ENCODE data around the gene C3orf33. TPM values are rescaled to one million over a fixed set of nuclear protein-coding genes. Genes with fewer than 3 reads are reported as not detected.
A peak's percentile ranks its signal among the peaks of the same experiment; 100 is the strongest.
"Not testable (repeated sequence)": the region's sequence is repeated elsewhere in the genome, so short reads cannot be mapped to it uniquely, and the experiment has no call there.

The C3orf33 gene, protein sequence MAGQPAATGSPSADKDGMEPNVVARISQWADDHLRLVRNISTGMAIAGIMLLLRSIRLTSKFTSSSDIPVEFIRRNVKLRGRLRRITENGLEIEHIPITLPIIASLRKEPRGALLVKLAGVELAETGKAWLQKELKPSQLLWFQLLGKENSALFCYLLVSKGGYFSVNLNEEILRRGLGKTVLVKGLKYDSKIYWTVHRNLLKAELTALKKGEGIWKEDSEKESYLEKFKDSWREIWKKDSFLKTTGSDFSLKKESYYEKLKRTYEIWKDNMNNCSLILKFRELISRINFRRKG
- 1 to 10 TPM; 2.9 to 3.2 TPM for total RNA-seq
- long read RNA-seq, transcript C3orf33-201 (5 exons, 1,884 nt) = major isoform, 5 of 7 reads
- long read RNA-seq, partial matches to known transcripts = 0 of 7 reads
- long read RNA-seq, other reads (novel, unspliced or antisense) = 2 of 7 reads

- intact Hi-C loops (cut with DNase I, micrococcal nuclease) = no loop called here
- DNase-seq (peak; percentile 45 to 79), ATAC-seq (peak; percentile 96)
Observed at GRCh38 chr3:155805802-155806618, at the start of gene C3orf33. Gene C3orf33 (minus strand): TSS chr3:155806278. CDS start chr3:155806252, 26 bp downstream.

DNA sequence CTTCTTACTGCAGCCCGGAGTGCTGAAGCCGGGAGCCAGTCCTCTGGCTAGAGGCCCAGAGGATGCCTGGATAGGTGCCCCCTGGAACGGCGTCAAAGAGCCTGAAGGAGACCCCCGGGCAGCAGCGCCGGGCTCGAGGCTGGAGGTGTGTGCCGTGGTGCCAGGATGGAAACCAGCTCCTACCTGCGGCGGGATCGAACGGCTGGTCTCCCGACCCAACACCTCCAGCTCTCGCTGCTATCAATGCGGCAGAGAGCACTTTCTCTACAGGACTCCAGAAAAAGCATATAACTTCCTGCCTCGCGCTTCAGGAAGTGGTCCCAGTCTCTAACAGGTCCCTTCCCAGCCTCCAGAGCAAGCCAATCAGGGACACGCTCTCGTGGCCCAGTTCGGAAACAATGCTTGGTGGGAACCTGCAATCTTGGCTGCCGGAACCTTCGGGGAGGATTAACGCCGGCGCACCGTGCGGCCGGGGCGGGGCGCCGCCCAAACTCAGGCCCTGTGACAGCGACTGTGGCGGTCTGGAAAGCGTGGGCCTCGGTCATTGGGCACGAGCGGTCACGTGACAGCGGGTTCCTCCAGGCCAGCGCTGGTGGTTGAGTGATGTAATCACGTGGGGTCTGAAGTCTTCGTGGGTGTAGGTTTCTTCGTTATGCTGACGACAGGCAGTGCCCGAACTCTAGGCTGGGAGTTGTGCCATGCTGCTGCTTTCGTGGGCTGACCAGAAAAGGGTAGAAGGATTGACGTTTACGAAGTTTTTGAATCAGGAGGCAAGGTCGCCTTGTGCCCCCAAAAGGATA lies 48.3 kb upstream of the C3orf33 start, which contains the start of gene SLC33A1:
TSS of gene SLC33A1 (minus strand) at position 287 of the 800 bp plus-strand sequence. CDS start 430 bp downstream, outside the sequence.
- intact Hi-C loops (cut with DNase I, micrococcal nuclease) = no loop called here
- peak; percentile 99 for DNase-seq
- ATAC-seq = peak; percentile 92

- DNase-seq (peak; percentile 14 to 34), ATAC-seq (peak; percentile 7)
- intact Hi-C loops (cut with DNase I, micrococcal nuclease) = no loop called here
Observed at GRCh38 chr3:155853214-155854140, 47.4 kb upstream of the C3orf33 start.

DNA sequence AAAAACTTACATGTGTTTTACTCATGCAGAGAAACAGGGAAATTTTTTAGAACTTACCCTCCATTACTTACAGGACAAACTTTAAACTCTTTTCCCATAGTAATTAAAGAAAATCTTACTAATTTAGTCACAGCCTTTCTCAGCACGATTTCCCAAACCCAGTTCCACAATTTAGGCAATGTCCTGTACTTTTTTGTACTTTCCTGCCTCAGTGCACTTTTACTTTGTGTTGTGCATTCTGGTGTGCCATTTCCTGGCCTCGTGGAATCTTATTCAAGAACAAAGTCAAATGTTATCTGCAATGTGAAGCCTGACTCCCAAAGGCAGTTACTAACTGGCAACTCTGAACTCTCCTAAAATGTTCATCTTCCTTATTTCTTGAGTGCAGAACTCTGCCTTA lies 46.3 kb upstream of the C3orf33 start:
- DNase-seq (no peak), ATAC-seq (no peak)
- intact Hi-C loops (cut with DNase I, micrococcal nuclease) = no loop called here

GRCh38 chr3:155849404-155849803 lies 43.3 kb upstream of the C3orf33 start:
- ATAC-seq; DNase-seq; intact Hi-C loops (cut with DNase I, micrococcal nuclease): not testable (repeated sequence)

DNA sequence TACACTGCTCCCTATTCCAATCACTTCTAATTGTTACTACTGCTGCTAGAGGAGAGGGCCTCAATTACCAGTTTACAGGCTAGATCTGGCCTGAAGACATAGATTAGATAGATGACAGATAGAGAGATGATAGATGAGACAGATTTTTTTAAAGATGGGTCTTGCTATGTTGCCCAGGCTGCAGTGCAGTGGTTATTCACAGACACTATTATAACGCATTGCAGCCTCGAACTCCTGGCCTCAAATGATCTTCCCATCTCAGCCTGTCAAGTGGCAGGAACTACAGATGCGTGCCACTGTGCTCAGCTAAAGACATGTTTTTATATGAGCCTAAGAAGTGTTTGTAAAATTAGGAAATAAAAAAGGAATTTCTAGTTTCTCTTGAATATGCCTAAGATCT lies 41.9 kb upstream of the C3orf33 start:
- intact Hi-C loops (cut with DNase I, micrococcal nuclease) = no loop called here
- ATAC-seq = no peak
- no peak for DNase-seq

- intact Hi-C loops (cut with DNase I, micrococcal nuclease) = no loop called here
- no peak for ATAC-seq
- no peak for DNase-seq
Observed at GRCh38 chr3:155846119-155846518, 40.0 kb upstream of the C3orf33 start.

DNA sequence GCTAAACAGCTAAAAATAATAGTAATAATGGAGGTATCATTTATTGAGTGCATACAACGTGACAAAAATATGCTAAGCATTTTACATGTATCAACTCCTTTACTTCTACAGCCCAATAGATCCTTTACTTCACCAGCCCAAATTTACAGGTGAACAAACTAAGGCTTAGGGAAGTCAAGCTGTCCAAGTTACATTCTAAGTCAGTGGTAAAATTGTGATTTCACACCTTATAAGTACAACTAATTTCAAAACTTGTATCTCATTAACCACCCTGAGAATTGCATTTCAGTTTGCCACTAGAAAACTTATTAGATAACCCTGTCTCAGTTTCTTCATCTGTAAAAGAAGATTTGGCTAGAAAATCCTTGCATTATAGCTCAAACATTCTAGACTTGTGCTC lies 37.5 kb upstream of the C3orf33 start:
- DNase-seq (no peak), ATAC-seq (no peak)
- intact Hi-C loops (cut with DNase I, micrococcal nuclease) = no loop called here

GRCh38 chr3:155835341-155836071 lies 29.4 kb upstream of the C3orf33 start:
- intact Hi-C loops (cut with DNase I, micrococcal nuclease) = no loop called here

GRCh38 chr3:155828490-155829098 lies 22.5 kb upstream of the C3orf33 start:
- intact Hi-C loops (cut with DNase I, micrococcal nuclease); ATAC-seq: not testable (repeated sequence)

More at GRCh38 chr3:155835341-155836071, 29.4 kb upstream of the C3orf33 start:
- ATAC-seq (no peak), DNase-seq (no peak)

GRCh38 chr3:155815030-155815545 lies 9.0 kb upstream of the C3orf33 start:
- ATAC-seq = no peak
- intact Hi-C loops (cut with DNase I, micrococcal nuclease) = no loop called here
- DNase-seq = no peak

More at GRCh38 chr3:155828490-155829098, 22.5 kb upstream of the C3orf33 start:
- DNase-seq = not testable (repeated sequence)

- intact Hi-C loops (cut with DNase I, micrococcal nuclease); ATAC-seq: not testable (repeated sequence)
Observed at GRCh38 chr3:155813224-155813623, 7.1 kb upstream of the C3orf33 start.

GRCh38 chr3:155809181-155809580 lies 3.1 kb upstream of the C3orf33 start:
- intact Hi-C loops (cut with DNase I, micrococcal nuclease) = no loop called here
- DNase-seq (no peak), ATAC-seq (no peak)

More at GRCh38 chr3:155813224-155813623, 7.1 kb upstream of the C3orf33 start:
- DNase-seq = not testable (repeated sequence)

DNA sequence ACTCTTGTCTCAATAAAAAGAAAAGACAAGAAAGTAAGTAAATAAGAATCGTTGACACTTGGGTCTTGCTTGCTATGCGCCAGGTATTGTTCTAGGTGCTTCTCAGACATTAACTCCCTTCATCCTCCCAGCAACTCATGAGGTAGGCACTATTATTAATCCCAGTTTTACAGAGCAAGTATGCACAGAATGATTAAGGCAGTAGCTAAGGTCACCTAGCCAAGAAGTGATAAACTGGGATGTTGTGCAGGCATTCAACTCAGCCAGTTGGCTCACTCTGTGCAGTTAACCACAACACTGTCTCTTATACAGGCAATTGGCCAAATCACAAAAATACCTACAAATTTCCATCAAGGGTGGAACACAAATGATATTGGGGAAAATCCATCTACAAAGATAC lies 1.7 kb upstream of the C3orf33 start:
- DNase-seq (no peak), ATAC-seq (no peak)
- intact Hi-C loops (cut with DNase I, micrococcal nuclease) = no loop called here

DNA sequence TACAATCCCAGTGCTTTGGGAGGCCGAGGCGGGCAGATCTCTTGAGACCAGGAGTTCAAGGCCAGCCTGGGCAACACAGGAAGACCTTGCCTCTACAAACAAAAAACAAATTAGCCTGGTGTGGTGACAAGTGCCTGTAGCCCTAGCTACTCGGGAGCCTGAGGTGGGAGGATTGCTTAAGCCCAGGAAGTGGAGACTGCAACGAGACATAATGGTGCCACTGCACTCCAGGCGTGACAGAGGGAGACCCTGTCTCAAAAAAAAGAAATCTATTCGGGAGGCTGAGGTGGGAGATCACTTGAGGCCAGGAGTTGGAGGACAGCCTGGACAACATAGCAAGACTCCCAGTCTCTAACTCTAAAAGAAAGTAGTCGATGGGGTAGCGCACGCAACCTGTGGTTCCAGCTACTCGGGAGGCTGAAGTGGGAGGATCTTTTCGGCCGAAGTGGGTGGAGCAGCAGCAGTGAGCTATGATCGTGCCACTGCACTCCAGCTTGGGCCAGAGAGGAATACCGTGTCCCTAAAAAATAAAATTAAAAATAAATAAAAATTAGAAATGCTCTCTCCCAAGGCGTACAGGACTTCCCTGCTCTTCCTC lies 775 bp downstream of the C3orf33 start:
- peak; percentile 51 to 54 for DNase-seq
- intact Hi-C loops (cut with DNase I, micrococcal nuclease) = no loop called here
- peak; percentile 78 for ATAC-seq

DNA sequence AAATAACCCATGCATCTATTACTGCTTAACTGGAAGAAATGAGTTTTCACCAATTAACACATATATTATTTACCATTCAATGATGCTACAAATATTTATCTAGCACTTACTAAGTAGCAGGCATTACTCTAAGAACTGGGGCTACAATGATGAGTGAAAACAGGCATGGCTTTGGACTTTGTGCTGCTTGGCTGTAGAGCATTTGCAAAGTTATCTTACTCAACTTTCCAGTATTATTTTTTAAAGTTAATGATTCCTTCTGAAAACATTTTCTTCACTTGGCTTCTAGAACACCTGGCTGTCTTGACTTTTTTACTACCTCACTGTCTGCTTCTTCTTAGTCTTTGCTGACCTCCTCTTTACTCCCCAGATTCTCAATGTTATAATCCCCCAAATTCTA lies 1.8 kb downstream of the C3orf33 start:
- ATAC-seq = no peak
- intact Hi-C loops (cut with DNase I, micrococcal nuclease) = no loop called here
- DNase-seq = no peak

All from left colon (tissue), 2 donors.